ENCODE data around the gene CSTF2T. TPM values are rescaled to one million over a fixed set of nuclear protein-coding genes. Genes with fewer than 3 reads are reported as not detected.

The CSTF2T gene
- total RNA-seq, 1 experiment from 2014 or later, result 30.6 TPM

DNA sequence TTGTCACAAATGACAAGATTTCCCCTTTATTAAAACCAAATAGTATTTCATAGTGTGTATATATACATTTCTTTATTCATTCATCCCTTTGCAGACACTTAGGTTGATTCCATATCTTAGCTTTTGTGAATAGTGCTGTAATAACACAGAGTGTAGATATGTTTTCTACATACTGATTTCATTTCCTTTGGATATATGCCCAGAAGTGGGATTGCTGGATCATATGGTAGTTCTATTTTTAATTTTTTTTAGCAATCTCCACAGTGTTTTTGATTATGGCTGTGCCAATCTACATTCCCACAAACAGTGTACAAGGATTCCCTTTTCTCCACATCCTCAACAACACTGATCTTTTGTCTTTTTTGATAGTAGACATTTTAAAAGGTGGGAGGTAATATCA, 46.4 kb downstream of the CSTF2T start:
- Mint-ChIP-seq H3K4me3 (ENCODE audit: low read depth, unreplicated experiment) (no peak overlapping the region), H3K9me3 (ENCODE audit: low read depth, unreplicated experiment) (no peaks in the 10 kb centered on the region), H3K36me3 (ENCODE audit: insufficient read depth, unreplicated experiment) (no peaks in the 10 kb centered on the region), H3K27me3 (ENCODE audit: unreplicated experiment) (no peaks in the 10 kb centered on the region), H3K27ac (ENCODE audit: unreplicated experiment) (no peak overlapping the region), H3K4me1 (ENCODE audit: low read depth, unreplicated experiment) (no peaks in the 10 kb centered on the region)
- CTCF ChIA-PET, result interaction anchor here (0.6 kb wide), 1 partner anchor 1915 kb away, joined by 3 read pairs; no protein-coding TSS in a partner anchor
- BruUV-seq (replicated peaks), result no TSS peak
- DNase-seq, result no peak
- TF ChIP-seq, protein P1, sequence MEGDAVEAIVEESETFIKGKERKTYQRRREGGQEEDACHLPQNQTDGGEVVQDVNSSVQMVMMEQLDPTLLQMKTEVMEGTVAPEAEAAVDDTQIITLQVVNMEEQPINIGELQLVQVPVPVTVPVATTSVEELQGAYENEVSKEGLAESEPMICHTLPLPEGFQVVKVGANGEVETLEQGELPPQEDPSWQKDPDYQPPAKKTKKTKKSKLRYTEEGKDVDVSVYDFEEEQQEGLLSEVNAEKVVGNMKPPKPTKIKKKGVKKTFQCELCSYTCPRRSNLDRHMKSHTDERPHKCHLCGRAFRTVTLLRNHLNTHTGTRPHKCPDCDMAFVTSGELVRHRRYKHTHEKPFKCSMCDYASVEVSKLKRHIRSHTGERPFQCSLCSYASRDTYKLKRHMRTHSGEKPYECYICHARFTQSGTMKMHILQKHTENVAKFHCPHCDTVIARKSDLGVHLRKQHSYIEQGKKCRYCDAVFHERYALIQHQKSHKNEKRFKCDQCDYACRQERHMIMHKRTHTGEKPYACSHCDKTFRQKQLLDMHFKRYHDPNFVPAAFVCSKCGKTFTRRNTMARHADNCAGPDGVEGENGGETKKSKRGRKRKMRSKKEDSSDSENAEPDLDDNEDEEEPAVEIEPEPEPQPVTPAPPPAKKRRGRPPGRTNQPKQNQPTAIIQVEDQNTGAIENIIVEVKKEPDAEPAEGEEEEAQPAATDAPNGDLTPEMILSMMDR (IDR thresholded peaks at IDR 0.05; ENCODE audit: unreplicated experiment), result no peak
- intact Hi-C loops (cut with micrococcal nuclease; ENCODE audit: unreplicated experiment), result no loop called here

DNA sequence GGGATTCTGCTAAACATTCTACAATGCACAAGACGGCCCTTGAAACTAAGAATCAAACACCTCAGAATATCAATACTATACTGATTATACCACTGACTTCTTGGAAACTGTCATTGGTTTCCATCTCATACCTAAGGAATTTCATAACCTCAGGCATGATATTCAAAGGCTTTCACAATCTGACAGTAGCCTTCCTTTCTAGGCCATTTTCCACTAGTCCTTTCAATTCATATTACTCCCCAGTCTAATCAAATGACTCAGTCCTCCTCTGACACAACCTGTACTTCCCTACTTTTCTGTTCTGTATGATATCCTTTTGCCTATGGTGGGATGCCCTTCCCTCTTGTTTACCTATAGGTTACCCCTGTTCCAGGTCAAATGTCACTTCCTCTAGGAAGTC, 48.3 kb downstream of the CSTF2T start:
- H3K27ac Mint-ChIP-seq (ENCODE audit: unreplicated experiment), result no peak overlapping the region
- no TSS peak for BruUV-seq (replicated peaks)
- no peak overlapping the region for H3K4me3 Mint-ChIP-seq (ENCODE audit: low read depth, unreplicated experiment)
- no peak for DNase-seq
- CTCF ChIA-PET, result no interaction called here
- no peaks in the 10 kb centered on the region for H3K36me3 Mint-ChIP-seq (ENCODE audit: insufficient read depth, unreplicated experiment)
- TF ChIP-seq, protein P1 (IDR thresholded peaks at IDR 0.05; ENCODE audit: unreplicated experiment), result no peak
- no peaks in the 10 kb centered on the region for H3K4me1 Mint-ChIP-seq (ENCODE audit: low read depth, unreplicated experiment)
- intact Hi-C loops (cut with micrococcal nuclease; ENCODE audit: unreplicated experiment), result no loop called here
- no peaks in the 10 kb centered on the region for H3K9me3 Mint-ChIP-seq (ENCODE audit: low read depth, unreplicated experiment)
- H3K27me3 Mint-ChIP-seq (ENCODE audit: unreplicated experiment), result no peaks in the 10 kb centered on the region

DNA sequence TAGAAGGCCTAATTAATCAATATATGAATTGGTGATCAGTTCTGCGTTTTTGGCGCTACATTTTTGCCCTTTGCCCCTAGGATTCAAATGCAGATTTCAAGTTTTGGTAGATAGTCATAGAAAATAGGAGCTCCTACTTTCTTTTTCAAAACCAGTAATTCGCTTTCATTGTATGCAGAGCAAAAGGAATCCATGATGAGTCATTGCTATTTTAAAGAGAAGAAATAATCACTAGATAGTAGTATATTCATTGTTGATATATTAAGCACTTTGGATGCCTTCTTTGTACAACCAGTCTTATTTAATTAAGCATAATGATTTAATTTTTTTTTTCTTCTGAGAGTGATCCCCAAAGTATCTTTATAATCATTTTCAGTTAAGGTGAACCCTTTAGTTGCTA, 50.3 kb downstream of the CSTF2T start:
- Mint-ChIP-seq H3K27ac (ENCODE audit: unreplicated experiment) (no peak overlapping the region), H3K4me1 (ENCODE audit: low read depth, unreplicated experiment) (no peaks in the 10 kb centered on the region), H3K4me3 (ENCODE audit: low read depth, unreplicated experiment) (no peak overlapping the region), H3K9me3 (ENCODE audit: low read depth, unreplicated experiment) (no peaks in the 10 kb centered on the region), H3K36me3 (ENCODE audit: insufficient read depth, unreplicated experiment) (no peaks in the 10 kb centered on the region), H3K27me3 (ENCODE audit: unreplicated experiment) (no peaks in the 10 kb centered on the region)
- TF ChIP-seq, protein P1 (IDR thresholded peaks at IDR 0.05; ENCODE audit: unreplicated experiment), result no peak
- CTCF ChIA-PET, result no interaction called here
- intact Hi-C loops (cut with micrococcal nuclease; ENCODE audit: unreplicated experiment), result no loop called here
- no peak for DNase-seq
- no TSS peak for BruUV-seq (replicated peaks)
